Hepatocyte (in vitro differentiated cells): ENCODE results near the gene SCART1. TPM values are rescaled to one million over a fixed set of nuclear protein-coding genes. Genes with fewer than 3 reads are reported as not detected.
"Not testable (repeated sequence)": the region's sequence is repeated elsewhere in the genome, so short reads cannot be mapped to it uniquely, and the experiment has no call there.

ENCODE experiments used
- DNase-seq: peaks from one replicate; pipeline ENCODE4 v3.0.0-alpha.2; 2016; ENCODE audit warnings: low spot score
- H2AFZ ChIP-seq: fragments of 200-600 bp; sonication (generic); 2 replicates; pipeline ENCODE4 v1.6.0; 2016; ENCODE audit warnings: antibody characterized with exemption, mild to moderate bottlenecking
- H3K27ac ChIP-seq: fragments of 200-600 bp; sonication (generic); 2 replicates; pipeline ENCODE4 v1.5.1; 2016; ENCODE audit warnings: mild to moderate bottlenecking
- H3K27me3 ChIP-seq: fragments of 200-600 bp; sonication (generic); 2 replicates; pipeline ENCODE4 v1.6.1; 2016
- H3K36me3 ChIP-seq: fragments of 200-600 bp; sonication (generic); replicated peaks from 2 replicates; pipeline ENCODE4 v1.5.1; 2016; ENCODE audit warnings: low read depth; ENCODE audit not compliant: insufficient read depth
- H3K4me1 ChIP-seq: fragments of 200-600 bp; sonication (generic); 2 replicates; pipeline ENCODE4 v1.5.1; 2016; ENCODE audit warnings: mild to moderate bottlenecking, moderate library complexity; ENCODE audit not compliant: insufficient read depth
- H3K4me2 ChIP-seq: fragments of 200-600 bp; sonication (generic); 2 replicates; pipeline ENCODE4 v1.6.0; 2016
- H3K4me3 ChIP-seq: fragments of 200-600 bp; sonication (generic); 2 replicates; pipeline ENCODE4 v1.5.1; 2016; ENCODE audit warnings: mild to moderate bottlenecking
- H3K79me2 ChIP-seq: fragments of 200-600 bp; sonication (generic); 2 replicates; pipeline ENCODE4 v1.6.0; 2017; ENCODE audit warnings: mild to moderate bottlenecking
- H3K9me2 ChIP-seq: fragments of 200-600 bp; sonication (generic); replicated peaks from 2 replicates; pipeline ENCODE4 v1.6.0; 2017; ENCODE audit warnings: mild to moderate bottlenecking; ENCODE audit not compliant: insufficient read depth
- H3K9me3 ChIP-seq: fragments of 200-600 bp; sonication (generic); 2 replicates; pipeline ENCODE4 v1.5.1; 2016; ENCODE audit warnings: low read depth, mild to moderate bottlenecking
- H4K20me1 ChIP-seq: fragments of 200-600 bp; sonication (generic); 2 replicates; pipeline ENCODE4 v1.6.0; 2016; ENCODE audit warnings: mild to moderate bottlenecking; ENCODE audit not compliant: insufficient read depth, poor library complexity, severe bottlenecking
- CTCF ChIP-seq: fragments of 200-600 bp; sonication (generic); IDR thresholded peaks from 2 replicates; pipeline ENCODE4 v1.5.1; 2016; ENCODE audit warnings: antibody characterized with exemption, mild to moderate bottlenecking; ENCODE audit not compliant: poor library complexity
- EZH2 ChIP-seq: fragments of 200-600 bp; sonication (generic); IDR thresholded peaks from 2 replicates; pipeline ENCODE4 v1.6.1; 2016; ENCODE audit warnings: antibody characterized with exemption, mild to moderate bottlenecking, borderline replicate concordance
- EZH2phosphoT487 ChIP-seq: fragments of 200-600 bp; sonication (generic); IDR thresholded peaks from one replicate; pipeline ENCODE4 v1.6.1; 2018; ENCODE audit warnings: antibody characterized with exemption, mild to moderate bottlenecking, low read depth, moderate library complexity; ENCODE audit not compliant: unreplicated experiment, severe bottlenecking
- WGBS: methylation state at CpG from one replicate; pipeline ENCODE4 v1.1.6; 2016; ENCODE audit warnings: low lambda C conversion rate; ENCODE audit errors: missing lambda C conversion rate; 5-methylcytosine and 5-hydroxymethylcytosine counted together
- polyA plus RNA-seq: library from polyadenylated mRNA; unstranded; fragments of >200 nt; fragmentation: Nextera tagmentation; extraction: Ambion mirVana; gene quantifications from 2 replicates; pipeline ENCODE4 v1.2.1, GENCODE V29; 2016
- total RNA-seq: library from RNA; depleted of rRNA; stranded (reverse); fragments of >200 nt; gene quantifications from 2 replicates; pipeline ENCODE4 v1.2.3, GENCODE V29; 2014

Gene SCART1
- total and polyA plus RNA-seq, 2 experiments from 2014 or later, result 0.63 to 1.00 TPM

GRCh38 chr10:133467286-133467911, 13.7 kb downstream of the SCART1 start:
- WGBS, result 81% methylated on average over 17 of the region's 17 CpGs

GRCh38 chr10:133469205-133469604, 15.5 kb downstream of the SCART1 start:
- not testable (repeated sequence) for H3K4me2 ChIP-seq, H3K4me1 ChIP-seq, H2AFZ ChIP-seq, DNase-seq, H3K9me2 ChIP-seq, H3K79me2 ChIP-seq, H3K4me3 ChIP-seq, H3K27me3 ChIP-seq, H4K20me1 ChIP-seq, H3K36me3 ChIP-seq, H3K9me3 ChIP-seq, H3K27ac ChIP-seq
- WGBS, result 56% methylated on average over 3 of the region's 3 CpGs

More at GRCh38 chr10:133467286-133467911, 13.7 kb downstream of the SCART1 start:
- Histone ChIP-seq H3K4me3 (no peak overlapping the region), H3K9me3 (no peaks in the 10 kb centered on the region), H3K4me2 (no peak overlapping the region), H3K36me3 (no peaks in the 10 kb centered on the region), H3K27me3 (no peaks in the 10 kb centered on the region), H2AFZ (no peak overlapping the region), H3K27ac (no peak overlapping the region), H3K9me2 (no peaks in the 10 kb centered on the region), H3K79me2 (no peaks in the 10 kb centered on the region), H4K20me1 (no peaks in the 10 kb centered on the region), H3K4me1 (no peaks in the 10 kb centered on the region)
- no peak for DNase-seq
- TF ChIP-seq EZH2phosphoT487, result no peak
- TF ChIP-seq EZH2, result no peak
- TF ChIP-seq CTCF, result no peak

GRCh38 chr10:133471300-133472109, 17.8 kb downstream of the SCART1 start:
- no peaks in the 10 kb centered on the region for H3K4me1 ChIP-seq
- DNase-seq, result no peak
- no peaks in the 10 kb centered on the region for H3K9me2 ChIP-seq
- 54% methylated on average over 7 of the region's 7 CpGs for WGBS
- TF ChIP-seq CTCF, result no peak
- TF ChIP-seq EZH2, result no peak
- TF ChIP-seq EZH2phosphoT487, result no peak
- no peaks in the 10 kb centered on the region for H3K36me3 ChIP-seq
- no peak overlapping the region for H3K4me2 ChIP-seq
- H3K27me3 ChIP-seq, result no peaks in the 10 kb centered on the region
- H4K20me1 ChIP-seq, result no peaks in the 10 kb centered on the region
- H3K79me2 ChIP-seq, result no peaks in the 10 kb centered on the region
- no peak overlapping the region for H3K4me3 ChIP-seq
- no peak overlapping the region for H3K27ac ChIP-seq
- H2AFZ ChIP-seq, result no peak overlapping the region
- H3K9me3 ChIP-seq, result no peaks in the 10 kb centered on the region

GRCh38 chr10:133473270-133473669, 19.5 kb downstream of the SCART1 start:
- no peaks in the 10 kb centered on the region for H3K27me3 ChIP-seq
- TF ChIP-seq CTCF (no peak), EZH2 (no peak), EZH2phosphoT487 (no peak)
- H3K9me3 ChIP-seq, result no peaks in the 10 kb centered on the region
- H3K36me3 ChIP-seq, result no peaks in the 10 kb centered on the region
- no peaks in the 10 kb centered on the region for H4K20me1 ChIP-seq
- H3K27ac ChIP-seq, result no peak overlapping the region
- no peak overlapping the region for H3K4me2 ChIP-seq
- no peaks in the 10 kb centered on the region for H3K9me2 ChIP-seq
- no peak overlapping the region for H3K4me3 ChIP-seq
- no peak for DNase-seq
- H2AFZ ChIP-seq, result no peak overlapping the region
- H3K79me2 ChIP-seq, result no peaks in the 10 kb centered on the region
- no peaks in the 10 kb centered on the region for H3K4me1 ChIP-seq
- 38% methylated on average over 4 of the region's 4 CpGs for WGBS
